GM19468 (cell line): ENCODE data around the gene YDJC.
"Not testable (repeated sequence)": the region's sequence is repeated elsewhere in the genome, so short reads cannot be mapped to it uniquely, and the experiment has no call there.

ENCODE experiments used
- ATAC-seq: cut with Tn5 transposase; IDR thresholded peaks from one replicate; pipeline ENCODE4 v1.9.1; 2021; ENCODE audit warnings: mild to moderate bottlenecking, moderate library complexity, moderate number of reproducible peaks; ENCODE audit not compliant: unreplicated experiment; ENCODE audit errors: extremely low read depth

YDJC gene

GRCh38 chr22:21652547-21653545 is 23.0 kb upstream of the YDJC start:
- ATAC-seq: no peak

DNA sequence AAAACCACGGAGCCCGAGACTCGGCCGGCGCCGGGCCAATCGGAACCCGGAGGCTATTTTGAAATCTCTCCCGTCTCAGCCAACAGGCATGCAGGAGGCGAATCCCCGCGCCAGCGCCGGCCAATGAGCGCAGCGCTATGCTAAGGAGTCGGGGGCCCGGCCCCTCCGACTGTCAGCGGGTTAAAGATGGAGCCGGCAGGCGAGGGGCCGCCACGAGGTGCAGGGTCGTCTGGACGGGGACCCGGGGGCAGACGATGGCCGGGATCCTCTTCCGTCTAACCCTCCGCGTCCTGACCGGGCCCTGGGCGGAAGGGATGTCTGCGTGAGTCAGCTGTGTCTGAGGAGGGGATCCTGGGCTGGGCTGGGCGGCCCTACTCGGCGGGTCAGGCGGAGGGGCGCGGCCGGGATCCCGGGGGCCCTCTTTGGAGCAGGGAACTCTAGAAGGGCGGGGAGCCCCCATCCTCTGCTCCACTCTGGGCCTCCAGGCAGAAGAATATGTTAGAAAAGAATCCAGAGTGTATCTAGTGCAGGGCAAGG is 22.3 kb upstream of the YDJC start:
- peak; percentile 83 for ATAC-seq

- no peak for ATAC-seq
These were observed 21.7 kb upstream of the YDJC start for GRCh38 chr22:21651521-21652009.

DNA sequence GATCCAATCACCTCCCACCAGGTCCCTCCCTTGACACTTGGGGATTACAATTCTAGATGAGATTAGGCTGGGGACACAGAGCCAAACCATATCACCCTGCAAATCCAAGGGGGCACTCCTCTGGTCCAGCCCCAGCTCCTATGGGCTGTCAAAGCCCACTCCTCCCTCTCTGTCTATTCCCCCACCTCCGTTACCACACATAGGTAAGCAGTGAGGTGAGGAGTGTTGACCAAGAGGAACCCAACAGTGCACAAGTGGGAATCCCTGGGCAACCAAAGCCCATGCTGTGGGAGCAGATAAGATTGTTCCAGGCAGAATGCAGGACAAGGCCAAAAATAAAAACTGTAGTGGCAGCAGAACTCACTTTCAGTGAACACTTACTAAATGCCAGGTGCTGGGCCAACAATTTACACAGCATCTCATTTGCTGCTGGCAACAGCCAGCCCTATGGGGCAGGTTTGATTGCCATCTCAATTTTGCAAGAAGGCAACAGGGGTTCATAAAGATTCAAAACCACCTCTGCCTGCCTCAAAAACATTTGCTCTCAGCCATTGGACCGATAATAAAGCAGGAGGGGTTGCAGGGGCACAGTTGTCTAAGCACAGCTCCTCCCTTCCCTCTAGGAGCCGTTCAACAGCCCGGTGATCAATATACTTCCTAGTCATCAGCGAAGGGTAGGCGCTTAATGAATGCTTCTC is 21.1 kb upstream of the YDJC start:
- no peak for ATAC-seq

DNA sequence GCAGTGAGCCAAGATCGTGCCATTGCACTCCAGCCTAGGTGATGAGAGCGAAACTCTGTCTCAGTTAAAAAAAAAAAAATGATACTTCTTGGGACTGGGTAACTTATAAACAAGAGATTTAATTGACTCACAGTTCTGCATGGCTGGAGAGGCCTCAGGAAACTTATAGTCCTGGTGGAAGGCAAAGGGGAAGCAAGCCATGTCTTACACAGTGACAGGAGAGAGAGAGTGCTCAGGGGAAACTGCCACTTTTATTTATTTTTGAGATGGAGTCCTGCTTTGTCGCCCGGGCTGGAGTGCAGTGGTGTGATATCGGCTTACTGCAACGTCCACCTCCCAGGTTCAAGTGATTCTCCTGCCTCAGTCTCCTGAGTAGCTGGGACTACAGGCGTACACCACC is 20.5 kb upstream of the YDJC start:
- no peak for ATAC-seq

DNA sequence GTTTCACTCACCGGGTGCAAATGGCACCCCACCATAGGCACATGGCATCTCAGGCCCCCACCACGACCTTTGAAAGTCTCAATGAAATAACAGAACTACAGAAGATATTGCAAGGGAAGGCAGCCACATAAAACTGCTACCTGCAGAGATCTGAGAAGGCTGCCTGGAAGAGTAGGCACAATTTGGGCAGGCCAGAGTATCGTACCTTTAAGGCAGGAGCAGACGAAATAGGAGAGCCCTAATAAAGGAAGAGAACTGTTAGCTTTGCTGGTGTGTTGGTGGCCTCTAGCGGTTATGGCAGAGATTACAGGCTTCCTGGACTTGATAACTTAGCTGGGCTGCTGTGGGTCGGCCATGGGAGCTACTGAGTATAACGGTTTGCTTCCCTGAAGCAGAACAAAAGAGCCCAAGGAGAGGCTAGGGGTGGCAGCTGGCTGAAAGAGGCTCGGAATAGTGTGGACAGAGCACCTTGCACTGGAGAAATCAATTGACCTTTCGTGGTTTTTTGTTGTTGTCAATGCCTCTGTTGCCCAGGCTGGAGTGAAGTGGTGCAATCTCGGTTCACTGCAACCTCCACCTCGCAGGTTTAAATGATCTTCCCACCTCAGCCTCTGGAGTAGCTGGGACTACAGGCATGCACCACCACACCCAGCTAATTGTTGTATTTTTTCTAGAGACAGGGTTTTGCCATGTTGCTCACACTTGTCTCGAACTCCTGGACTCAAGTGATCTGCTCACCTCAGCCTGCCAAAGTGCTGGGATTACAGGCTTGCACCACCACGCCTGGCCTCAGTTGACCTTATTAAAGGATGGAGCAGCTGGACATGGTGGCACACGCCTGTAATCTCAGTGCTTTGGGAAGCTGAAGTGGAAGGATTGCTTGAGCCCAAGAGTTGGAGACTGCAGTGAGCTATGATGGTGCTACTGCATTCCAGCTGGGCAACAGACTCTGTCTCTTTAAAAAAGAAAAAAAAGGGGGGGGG is 17.1 kb upstream of the YDJC start:
- ATAC-seq: no peak

- ATAC-seq: not testable (repeated sequence)
These were observed 15.7 kb upstream of the YDJC start for GRCh38 chr22:21645513-21645912.

DNA sequence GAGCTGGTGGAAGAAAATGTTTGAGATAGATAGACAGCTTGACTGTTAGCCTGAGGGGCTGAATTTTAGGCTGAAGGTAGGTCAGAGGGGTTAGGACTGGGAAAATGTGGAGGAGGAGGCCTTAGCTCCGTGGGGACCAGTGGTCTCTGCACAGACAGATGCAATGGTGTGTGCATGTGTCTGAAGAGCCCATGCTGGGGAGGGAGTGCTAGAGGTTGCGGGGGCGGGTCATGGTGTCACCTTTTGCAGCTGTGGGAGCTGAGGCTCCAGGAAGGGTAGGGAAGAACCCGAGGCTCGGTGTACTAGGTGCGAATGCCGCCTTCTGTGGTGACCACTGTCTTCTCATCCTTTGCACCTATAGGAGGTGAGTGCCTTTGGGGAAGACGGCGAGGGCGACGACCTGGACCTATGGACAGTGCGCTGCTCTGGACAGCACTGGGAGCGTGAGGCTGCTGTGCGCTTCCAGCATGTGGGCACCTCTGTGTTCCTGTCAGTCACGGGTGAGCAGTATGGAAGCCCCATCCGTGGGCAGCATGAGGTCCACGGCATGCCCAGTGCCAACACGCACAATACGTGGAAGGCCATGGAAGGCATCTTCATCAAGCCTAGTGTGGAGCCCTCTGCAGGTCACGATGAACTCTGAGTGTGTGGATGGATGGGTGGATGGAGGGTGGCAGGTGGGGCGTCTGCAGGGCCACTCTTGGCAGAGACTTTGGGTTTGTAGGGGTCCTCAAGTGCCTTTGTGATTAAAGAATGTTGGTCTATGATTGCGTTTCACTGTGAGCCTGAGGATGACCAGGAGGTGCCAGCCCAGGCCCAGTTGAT is 13.9 kb upstream of the YDJC start:
- no peak for ATAC-seq

DNA sequence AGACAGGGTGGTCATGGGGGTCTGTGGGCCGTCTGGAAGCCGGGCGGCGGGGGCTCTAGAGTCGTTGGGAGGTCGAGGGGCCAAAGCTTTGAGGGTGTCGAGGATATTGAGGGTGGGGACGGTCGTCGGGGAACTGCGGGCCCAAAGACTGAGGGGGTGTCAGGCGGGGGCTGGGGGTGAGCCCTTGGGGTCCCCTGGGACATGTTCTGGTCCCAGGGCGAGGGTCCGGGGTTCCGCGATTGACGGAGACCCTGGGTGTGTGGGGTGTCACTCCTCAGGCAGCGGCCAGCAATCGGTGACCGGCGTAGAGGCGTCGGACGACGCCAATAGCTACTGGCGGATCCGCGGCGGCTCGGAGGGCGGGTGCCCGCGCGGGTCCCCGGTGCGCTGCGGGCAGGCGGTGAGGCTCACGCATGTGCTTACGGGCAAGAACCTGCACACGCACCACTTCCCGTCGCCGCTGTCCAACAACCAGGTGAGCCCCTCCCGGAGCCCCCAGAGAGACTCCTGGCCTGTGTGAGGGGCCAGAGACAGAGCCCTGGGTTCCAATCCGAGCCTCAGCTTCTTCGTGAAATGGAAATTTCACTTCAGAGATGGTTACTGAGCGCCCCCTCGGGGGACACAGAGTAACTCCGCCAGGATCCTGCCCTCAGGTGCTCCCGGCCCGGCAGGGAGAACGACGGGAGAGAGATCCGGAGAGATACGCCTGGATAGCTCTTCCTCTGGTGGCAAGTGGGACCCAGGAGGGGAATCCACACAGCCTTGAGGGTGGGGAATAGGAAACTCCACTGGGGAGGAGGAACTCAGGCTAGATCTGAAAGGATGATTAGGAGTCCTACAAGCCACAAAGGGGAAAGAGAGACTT is 13.0 kb upstream of the YDJC start:
- no peak for ATAC-seq

DNA sequence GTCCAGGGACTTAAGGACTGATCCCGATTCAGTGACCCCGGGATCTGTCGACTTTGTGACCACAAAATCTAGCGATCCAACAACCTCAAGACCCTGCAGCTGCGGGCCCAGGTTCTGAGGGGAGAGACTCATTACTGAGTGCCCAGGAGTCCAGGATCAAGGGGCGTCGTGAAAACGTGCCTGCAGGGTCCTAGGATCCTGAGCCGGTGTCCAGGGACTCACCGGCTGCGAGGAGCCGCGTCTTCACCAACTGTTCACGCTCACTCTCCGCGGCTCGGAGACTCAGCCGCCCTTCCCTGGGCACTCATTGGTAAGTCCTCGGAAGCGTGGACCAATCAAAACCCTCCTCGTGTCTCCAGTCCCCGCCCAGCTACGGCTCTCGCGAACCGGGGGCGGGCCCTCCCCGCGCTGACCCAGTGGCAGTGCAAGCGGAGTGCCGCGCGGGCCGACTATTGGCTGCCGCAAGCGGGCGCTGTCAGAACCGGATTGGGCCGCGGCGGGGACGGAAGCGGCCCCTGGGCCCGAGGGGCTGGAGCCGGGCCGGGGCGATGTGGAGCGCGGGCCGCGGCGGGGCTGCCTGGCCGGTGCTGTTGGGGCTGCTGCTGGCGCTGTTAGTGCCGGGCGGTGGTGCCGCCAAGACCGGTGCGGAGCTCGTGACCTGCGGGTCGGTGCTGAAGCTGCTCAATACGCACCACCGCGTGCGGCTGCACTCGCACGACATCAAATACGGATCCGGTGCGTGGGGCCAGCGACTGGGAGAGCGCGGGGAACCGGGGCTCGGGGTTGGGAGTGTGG is 12.2 kb upstream of the YDJC start, which contains the start of gene SDF2L1:
Gene SDF2L1, plus strand, starts transcription at position 514 of the 795 bp plus-strand sequence. Its CDS starts 35 bp downstream, at position 549.
- peak; percentile 88 for ATAC-seq

DNA sequence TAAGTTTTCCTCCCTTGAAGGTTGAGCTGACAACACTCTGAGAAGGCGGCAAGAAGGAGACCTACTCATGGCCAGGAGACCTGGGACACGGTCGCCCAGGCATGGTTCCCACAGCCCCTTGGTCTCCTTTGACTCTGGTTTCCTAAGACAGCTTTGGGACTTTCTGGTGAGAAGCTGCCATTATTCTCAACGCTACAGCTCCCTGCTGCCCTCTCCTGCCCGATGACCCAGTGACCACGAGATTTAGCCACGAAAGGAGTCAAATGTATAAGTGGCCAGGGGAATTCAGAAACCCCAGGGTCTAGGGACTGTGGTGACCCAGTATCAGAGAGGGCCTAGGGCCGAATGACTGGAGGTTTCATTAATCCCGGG is 11.6 kb upstream of the YDJC start:
- no peak for ATAC-seq

DNA sequence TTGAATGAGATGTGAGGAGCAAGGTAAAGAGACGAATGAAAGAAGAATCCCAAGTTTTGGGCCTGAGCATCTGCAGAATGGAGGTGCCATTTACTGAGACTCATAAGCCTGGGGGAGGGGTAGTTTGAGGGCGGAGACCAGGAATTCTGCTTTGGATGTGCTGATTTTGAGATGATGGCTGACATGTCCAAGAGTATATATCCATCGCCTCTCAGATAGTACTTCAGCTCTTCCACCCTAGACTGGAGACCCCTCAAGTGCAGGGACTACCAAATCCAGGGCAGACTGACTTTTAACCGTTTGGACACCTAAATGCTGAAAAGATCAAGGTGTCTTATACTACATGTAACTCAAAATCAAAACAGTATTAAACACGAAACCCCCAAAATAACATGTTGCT is 11.0 kb upstream of the YDJC start:
- no peak for ATAC-seq

DNA sequence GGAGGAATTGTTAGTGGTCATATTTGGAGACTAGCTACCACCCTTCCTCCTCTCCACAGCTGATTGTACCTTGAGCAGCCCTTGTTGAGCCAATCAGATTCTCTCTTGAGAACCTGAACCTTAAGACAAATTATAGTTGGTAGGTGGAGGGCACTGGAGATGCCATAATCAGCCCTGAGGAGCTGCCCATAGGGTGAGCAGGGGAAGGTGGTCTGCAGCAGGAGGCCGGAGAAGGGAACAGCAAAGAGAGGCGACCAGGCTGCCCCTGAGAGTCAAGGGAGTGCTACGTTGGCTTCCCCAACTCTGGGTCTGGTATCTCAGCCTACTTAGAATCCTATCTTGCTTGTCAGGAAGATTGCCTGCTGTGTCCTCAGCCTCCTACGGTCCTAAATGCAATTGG is 9.5 kb upstream of the YDJC start:
- no peak for ATAC-seq

DNA sequence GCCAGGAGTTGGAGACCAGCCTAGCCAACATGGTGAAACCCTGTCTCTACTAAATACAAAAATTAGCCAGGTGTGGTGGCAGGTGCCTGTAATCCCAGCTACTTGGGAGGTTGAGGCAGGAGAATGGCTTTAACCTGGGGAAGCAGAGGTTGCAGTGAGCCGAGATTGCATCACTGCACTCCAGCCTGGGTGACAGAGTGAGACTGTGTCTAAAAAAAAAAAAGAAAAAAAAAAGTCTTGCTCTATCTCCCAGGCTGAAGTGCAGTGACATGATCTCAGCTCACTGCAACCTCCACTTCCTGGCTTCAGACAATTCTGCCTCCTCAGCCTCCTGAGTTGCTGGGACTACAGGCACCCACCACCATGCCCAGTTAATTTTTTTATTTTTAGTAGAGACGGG is 7.6 kb upstream of the YDJC start:
- ATAC-seq: not testable (repeated sequence)

GRCh38 chr22:21636629-21637218 is 6.9 kb upstream of the YDJC start:
- no peak for ATAC-seq

- ATAC-seq: no peak
These were observed 6.1 kb upstream of the YDJC start for GRCh38 chr22:21635771-21636510.
